CD4-positive, alpha-beta T cell treated with Interleukin-21 for 1 hour (primary cell): Measurements from ENCODE around the gene CCDC88B.

Experiments
- DNase-seq: peaks from one replicate; pipeline ENCODE4 v3.0.0-alpha.2; 2020

CCDC88B gene

GRCh38 chr11:64343767-64344559 is 4.0 kb downstream of the CCDC88B start:
- no peak for DNase-seq

- DNase-seq = no peak
Observed at GRCh38 chr11:64344787-64345186, 4.8 kb downstream of the CCDC88B start.

- DNase-seq = no peak
Observed at GRCh38 chr11:64347193-64347867, 7.3 kb downstream of the CCDC88B start.

- DNase-seq = no peak
Observed at GRCh38 chr11:64348383-64349024, 8.5 kb downstream of the CCDC88B start.

- DNase-seq = no peak
Observed at GRCh38 chr11:64349025-64349387, 9.0 kb downstream of the CCDC88B start.

- no peak for DNase-seq
Observed at GRCh38 chr11:64349404-64349803, 9.4 kb downstream of the CCDC88B start.

GRCh38 chr11:64351136-64351631 is 11.2 kb downstream of the CCDC88B start:
- no peak for DNase-seq

- no peak for DNase-seq
Observed at GRCh38 chr11:64352099-64352994, 12.3 kb downstream of the CCDC88B start.

- DNase-seq = no peak
Observed at GRCh38 chr11:64352995-64353714, 13.2 kb downstream of the CCDC88B start.

GRCh38 chr11:64353715-64354506 is 13.9 kb downstream of the CCDC88B start:
- no peak for DNase-seq

GRCh38 chr11:64355078-64355940 is 15.3 kb downstream of the CCDC88B start:
- DNase-seq = peak; percentile 29

- peak; percentile 37 for DNase-seq
Observed at GRCh38 chr11:64356498-64357411, 16.8 kb downstream of the CCDC88B start.

GRCh38 chr11:64357446-64357845 is 17.4 kb downstream of the CCDC88B start:
- no peak for DNase-seq

- DNase-seq = peak; percentile 31
Observed at GRCh38 chr11:64357904-64358535, 18.0 kb downstream of the CCDC88B start.

- no peak for DNase-seq
Observed at GRCh38 chr11:64358536-64358906, 18.5 kb downstream of the CCDC88B start.

GRCh38 chr11:64358907-64359711 is 19.1 kb downstream of the CCDC88B start, which contains the start of gene RPS6KA4:
Gene RPS6KA4 (plus strand): TSS chr11:64359162. CDS start chr11:64359236, 74 bp downstream.
- peak; percentile 45 for DNase-seq

- DNase-seq = no peak
Observed at GRCh38 chr11:64359712-64360445, 19.9 kb downstream of the CCDC88B start.
